Liver (tissue), 9 donors: ENCODE data around the gene AK1. TPM values are rescaled to one million over a fixed set of nuclear protein-coding genes. Genes with fewer than 3 reads are reported as not detected.

Experiments used
- DNase-seq: peaks from one replicate; pipeline ENCODE4 v3.0.0-alpha.2; 2017; ENCODE audit warnings: low spot score
- H3K27ac ChIP-seq, 2 donors: one replicate each; pipeline ENCODE4 v1.7.0; 2013; ENCODE audit warnings: inconsistent platforms in 2 of 2, low read length in 2 of 2, control low read depth in 1 of 2, low read depth in 1 of 2, mild to moderate bottlenecking in 1 of 2
- H3K27me3 ChIP-seq, 4 donors: one replicate each; pipeline versions ENCODE4 v1.6.1 to v1.7.0; 2013; ENCODE audit warnings: low read length in 3 of 4, inconsistent platforms in 1 of 4, mild to moderate bottlenecking in 1 of 4, moderate library complexity in 1 of 4; ENCODE audit not compliant: control insufficient read depth in 4 of 4, insufficient read depth in 4 of 4
- H3K36me3 ChIP-seq, 4 donors: one replicate each; pipeline versions ENCODE4 v1.6.1 to v1.7.0; 2013; ENCODE audit warnings: low read length in 3 of 4, mild to moderate bottlenecking in 3 of 4, low read depth in 1 of 4, moderate library complexity in 1 of 4; ENCODE audit not compliant: control insufficient read depth in 4 of 4, insufficient read depth in 3 of 4
- H3K4me1 ChIP-seq, 4 donors: one replicate each; pipeline versions ENCODE4 v1.6.1 to v1.7.0; 2013; ENCODE audit warnings: low read length in 3 of 4, mild to moderate bottlenecking in 3 of 4, moderate library complexity in 1 of 4; ENCODE audit not compliant: control insufficient read depth in 4 of 4, insufficient read depth in 4 of 4
- H3K4me3 ChIP-seq, 3 donors: one replicate each; pipeline versions ENCODE4 v1.6.1 to v1.7.0; 2013; ENCODE audit warnings: low read length in 3 of 3, control low read depth in 1 of 3, low read depth in 1 of 3, mild to moderate bottlenecking in 1 of 3
- H3K9ac ChIP-seq, 2 donors: one replicate each; pipeline ENCODE4 v1.7.0; 2013; ENCODE audit warnings: low read length in 2 of 2, mild to moderate bottlenecking in 2 of 2, moderate library complexity in 2 of 2, control low read depth in 1 of 2, low read depth in 1 of 2
- H3K9me3 ChIP-seq, 4 donors: one replicate each; pipeline versions ENCODE4 v1.6.1 to v1.7.0; 2013; ENCODE audit warnings: low read length in 3 of 4; ENCODE audit not compliant: control insufficient read depth in 4 of 4
- ATF3 ChIP-seq: IDR thresholded peaks from 2 replicates; pipeline ENCODE4 v1.6.1; 2016; ENCODE audit warnings: antibody characterized with exemption
- CTCF ChIP-seq: fragments of 150-350 bp; IDR thresholded peaks from 2 replicates; pipeline ENCODE4 v1.5.1; 2017; ENCODE audit warnings: improper control_type of control experiment, low read depth, low read length; ENCODE audit not compliant: missing input control
- EGR1 ChIP-seq, 2 donors: IDR thresholded peaks; 2 replicates each; pipeline ENCODE4 v1.6.1; 2016 to 2018; ENCODE audit warnings: antibody characterized with exemption in 2 of 2, low read depth in 2 of 2
- FOXA1 ChIP-seq: IDR thresholded peaks from 2 replicates; pipeline ENCODE4 v1.6.1; 2016; ENCODE audit warnings: antibody characterized with exemption
- FOXA2 ChIP-seq: IDR thresholded peaks from 2 replicates; pipeline ENCODE4 v1.6.1; 2016; ENCODE audit warnings: antibody characterized with exemption
- GABPA ChIP-seq, 2 donors: IDR thresholded peaks in 1 of 2; conservative IDR thresholded peaks in 1 of 2; 2 replicates each; pipeline ENCODE4 v1.6.1; 2016; ENCODE audit warnings: antibody characterized with exemption in 2 of 2, mild to moderate bottlenecking in 1 of 2, moderate library complexity in 1 of 2
- HNF4A ChIP-seq, 2 donors: conservative IDR thresholded peaks; 2 replicates each; pipeline ENCODE4 v1.6.1; 2016; ENCODE audit warnings: antibody characterized with exemption in 2 of 2, mild to moderate bottlenecking in 2 of 2
- HNF4G ChIP-seq: IDR thresholded peaks from 2 replicates; pipeline ENCODE4 v1.6.1; 2016; ENCODE audit warnings: antibody characterized with exemption
- JUND ChIP-seq, 2 donors: IDR thresholded peaks; 2 replicates each; pipeline ENCODE4 v1.6.1; 2016; ENCODE audit warnings: antibody characterized with exemption in 2 of 2
- MAX ChIP-seq: IDR thresholded peaks from 2 replicates; pipeline ENCODE4 v1.6.1; 2016; ENCODE audit warnings: antibody characterized with exemption
- NR2F2 ChIP-seq: IDR thresholded peaks from 2 replicates; pipeline ENCODE4 v1.6.1; 2016; ENCODE audit warnings: antibody characterized with exemption
- RAD21 ChIP-seq, 2 donors: IDR thresholded peaks; 2 replicates each; pipeline ENCODE4 v1.6.1; 2016; ENCODE audit warnings: antibody characterized with exemption in 2 of 2, mild to moderate bottlenecking in 2 of 2
- REST ChIP-seq: IDR thresholded peaks from 2 replicates; pipeline ENCODE4 v1.6.1; 2016; ENCODE audit warnings: antibody characterized with exemption, mild to moderate bottlenecking
- RXRA ChIP-seq, 2 donors: IDR thresholded peaks; 2 replicates each; pipeline ENCODE4 v1.6.1; 2017 to 2018; ENCODE audit warnings: antibody characterized with exemption in 2 of 2, mild to moderate bottlenecking in 1 of 2
- SP1 ChIP-seq: IDR thresholded peaks from 2 replicates; pipeline ENCODE4 v1.6.1; 2018; ENCODE audit warnings: antibody characterized with exemption, mild to moderate bottlenecking
- TAF1 ChIP-seq: conservative IDR thresholded peaks from 2 replicates; pipeline ENCODE4 v1.6.1; 2016; ENCODE audit warnings: antibody characterized with exemption, mild to moderate bottlenecking
- YY1 ChIP-seq: IDR thresholded peaks from 2 replicates; pipeline ENCODE4 v1.6.1; 2016; ENCODE audit warnings: antibody characterized with exemption, mild to moderate bottlenecking
- ZBTB33 ChIP-seq: IDR thresholded peaks from 2 replicates; pipeline ENCODE4 v1.6.1; 2016; ENCODE audit warnings: antibody characterized with exemption
- WGBS: extraction: QIAGEN DNeasy Blood & Tissue Kit; methylation state at CpG from one replicate; pipeline ENCODE4 v1.1.7; 2013; 5-methylcytosine and 5-hydroxymethylcytosine counted together
- polyA plus RNA-seq, 2 donors: library from polyadenylated mRNA; stranded (reverse) in 1 of 2; unstranded in 1 of 2; fragments of 200-250 nt in 1 of 2; fragments of >200 nt in 1 of 2; fragmentation: Nextera tagmentation in 1 of 2; extraction: Ambion mirVana in 1 of 2; gene quantifications; one replicate each; pipeline versions ENCODE4 v1.2.1 to v1.2.3, GENCODE V29; 2013 to 2015
- total RNA-seq, 2 donors: library from RNA; depleted of rRNA; stranded (reverse); fragments of >200 nt; gene quantifications; one replicate each; pipeline ENCODE4 v1.2.3, GENCODE V29; 2014
- donor health status: healthy.
- donor health status: healthy.
- donor health status: healthy.
- donor health status: healthy.
- donor health status: healthy.

AK1 gene
- total and polyA plus RNA-seq, 4 donors: 10.6 to 78.3 (median 29.6) TPM

GRCh38 chr9:127860260-127860659 lies 17.2 kb downstream of the AK1 start:
- Histone ChIP-seq H3K9ac (no peak overlapping the region), H3K9me3 (no peaks in the 10 kb centered on the region), H3K36me3 (no peaks in the 10 kb centered on the region), H3K4me3 (no peak overlapping the region), H3K4me1 (peaks cover 0 to 18% (median 1%) of the 10 kb centered on the region in 4 donors), H3K27ac (no peak overlapping the region), H3K27me3 (no peaks in the 10 kb centered on the region)
- no peak for DNase-seq
- TF ChIP-seq EGR1 (IDR thresholded peaks at IDR 0.05; ENCODE audit: low read depth in 2 of 2): no peak
- no peak for TF ChIP-seq MAX
- peak in 1 of 2 donors; percentile 10 for TF ChIP-seq RAD21 (IDR thresholded peaks at IDR 0.05)
- TF ChIP-seq YY1: no peak
- TF ChIP-seq JUND (IDR thresholded peaks at IDR 0.05): no peak
- no peak for TF ChIP-seq FOXA2
- TF ChIP-seq SP1: peak; percentile 38
- no peak for TF ChIP-seq HNF4G
- no peak for TF ChIP-seq CTCF
- no peak for TF ChIP-seq HNF4A (conservative IDR thresholded peaks at IDR 0.05)
- no peak for TF ChIP-seq REST
- no peak for TF ChIP-seq TAF1
- no peak for TF ChIP-seq ZBTB33
- peak; percentile 97 for TF ChIP-seq NR2F2
- no peak for TF ChIP-seq FOXA1
- no peak for TF ChIP-seq ATF3
- TF ChIP-seq RXRA (IDR thresholded peaks at IDR 0.05): no peak
- no peak for TF ChIP-seq GABPA (IDR thresholded peaks at IDR 0.05 in 1 of 2, conservative IDR thresholded peaks at IDR 0.05 in 1 of 2)
- WGBS: 82% methylated on average over 8 of the region's 8 CpGs
